GM18502 (cell line): ENCODE measurements around the gene PCYT1B.
A peak's percentile ranks its signal among the peaks of the same experiment; 100 is the strongest.

Experiments used
- ATAC-seq: cut with Tn5 transposase; IDR thresholded peaks from one replicate; pipeline ENCODE4 v1.9.1; 2021; ENCODE audit warnings: mild to moderate bottlenecking; ENCODE audit not compliant: unreplicated experiment, poor library complexity

The PCYT1B gene

DNA sequence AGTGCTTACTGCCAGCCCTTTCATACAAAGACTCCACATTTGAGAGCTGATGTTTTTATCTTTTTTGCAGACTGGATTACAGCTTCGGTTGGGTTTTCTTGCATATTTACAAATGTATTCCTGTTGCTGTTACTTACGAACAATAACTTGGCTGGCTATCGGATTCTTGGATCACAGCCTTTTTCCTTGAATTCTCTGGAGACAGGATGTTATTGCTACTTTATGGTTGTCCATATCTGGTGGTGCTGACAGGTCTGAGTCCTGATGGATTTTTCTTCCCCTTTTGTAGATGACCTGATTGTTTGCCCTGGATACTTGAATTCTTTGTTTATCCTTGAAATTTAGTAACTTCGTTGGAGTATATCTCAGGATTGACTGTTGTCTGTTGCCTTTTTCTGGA is 104.4 kb downstream of the PCYT1B start:
- ATAC-seq = no peak

- ATAC-seq = no peak
Measured at GRCh38 chrX:24536551-24536950, 110.6 kb downstream of the PCYT1B start.

GRCh38 chrX:24528605-24529004 is 118.5 kb downstream of the PCYT1B start:
- no peak for ATAC-seq

DNA sequence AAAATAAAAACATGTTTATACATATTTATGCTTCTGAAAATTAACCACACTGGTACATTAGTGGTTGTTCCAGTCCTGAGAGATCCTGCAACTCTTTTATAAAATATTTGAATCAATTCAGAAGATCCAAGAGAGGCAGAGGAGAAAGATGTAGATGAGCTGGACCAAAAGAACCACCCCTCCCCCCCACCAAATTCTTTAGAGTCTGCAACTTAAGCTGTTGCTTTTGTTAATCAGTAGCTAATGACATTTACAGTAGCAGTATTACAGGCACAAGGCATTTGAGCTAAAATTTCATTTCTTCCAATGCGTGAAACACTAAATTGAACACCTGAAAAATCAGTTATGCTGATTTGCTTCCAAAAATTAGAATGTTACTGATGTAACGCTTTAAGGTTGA is 120.5 kb downstream of the PCYT1B start:
- ATAC-seq = no peak

- no peak for ATAC-seq
Measured at GRCh38 chrX:24525455-24525854, 121.7 kb downstream of the PCYT1B start.

- ATAC-seq = no peak
Measured at GRCh38 chrX:24520472-24520871, 126.7 kb downstream of the PCYT1B start.

DNA sequence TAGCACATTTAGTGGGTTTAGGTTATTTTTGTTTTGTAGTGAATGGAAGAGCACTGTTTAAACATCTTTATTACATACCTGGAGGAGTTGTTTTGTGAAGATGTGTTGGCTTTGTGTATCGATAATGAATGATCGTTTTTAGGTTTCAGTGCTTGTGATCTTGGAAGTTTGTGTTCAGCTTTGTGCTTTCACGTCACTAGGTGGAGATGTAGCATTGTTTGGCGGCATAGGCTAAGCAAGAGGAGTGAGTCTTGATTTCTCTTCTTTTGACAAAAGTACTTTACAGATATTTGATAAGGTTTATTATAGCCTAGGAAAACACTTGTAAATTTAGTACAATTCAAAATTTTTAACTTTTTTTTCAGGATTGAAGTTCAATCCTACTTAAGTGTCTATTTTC is 131.7 kb downstream of the PCYT1B start:
- no peak for ATAC-seq

DNA sequence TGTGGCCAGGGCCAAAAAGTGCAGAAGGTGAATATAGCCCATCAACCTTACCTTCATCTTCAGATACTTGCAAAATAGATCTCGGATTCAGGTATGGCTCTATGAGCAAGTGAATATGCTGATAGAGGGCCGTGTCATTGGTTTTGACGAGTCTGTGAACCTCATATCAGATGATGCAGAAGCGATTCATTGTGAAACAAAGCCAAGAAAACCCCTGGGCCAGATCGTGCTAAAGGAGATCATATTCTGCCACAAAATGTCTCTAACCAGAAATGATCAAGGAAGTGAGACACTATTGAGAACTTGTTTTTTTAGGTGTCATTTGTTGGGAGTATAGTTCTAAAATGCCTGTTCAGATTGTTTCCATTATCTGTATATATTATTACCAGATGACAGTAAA is 133.7 kb downstream of the PCYT1B start:
- ATAC-seq = peak; percentile 98

GRCh38 chrX:24508375-24508774 is 138.8 kb downstream of the PCYT1B start:
- no peak for ATAC-seq
